DND-41 (cell line): Measurements from ENCODE around the gene SC5D.

Experiments
- ATAC-seq: fragments of 200-7000 bp; cut with Tn5 transposase; 3 replicates; pipeline ENCODE4 v1.9.1; 2021; ENCODE audit warnings: low read depth; ENCODE audit not compliant: insufficient read depth
- DNase-seq: peaks from one replicate; pipeline ENCODE4 v3.0.0-alpha.2; 2020
- H2AFZ ChIP-seq: 2 replicates; pipeline ENCODE4 v1.6.0; 2012; ENCODE audit warnings: low read depth, low read length
- H3K27ac ChIP-seq: 2 replicates; pipeline ENCODE4 v1.5.1; 2012; ENCODE audit warnings: low read length, inconsistent platforms
- H3K27me3 ChIP-seq: fragments of 200-600 bp; sonication (generic); 2 replicates; pipeline ENCODE4 v1.6.0; 2012; ENCODE audit warnings: low read length, mild to moderate bottlenecking, inconsistent platforms; ENCODE audit not compliant: insufficient read depth, poor library complexity
- H3K36me3 ChIP-seq: 2 replicates; pipeline ENCODE4 v1.5.1; 2012; ENCODE audit warnings: low read length, inconsistent platforms; ENCODE audit not compliant: insufficient read depth
- H3K4me1 ChIP-seq: 2 replicates; pipeline ENCODE4 v1.5.1; 2012; ENCODE audit warnings: mild to moderate bottlenecking, low read length; ENCODE audit not compliant: insufficient read depth
- H3K4me2 ChIP-seq: 2 replicates; pipeline ENCODE4 v1.6.0; 2012; ENCODE audit warnings: mild to moderate bottlenecking, moderate library complexity, low read length, inconsistent platforms; ENCODE audit not compliant: insufficient read depth
- H3K4me3 ChIP-seq, 2 experiments: fragments of 200-600 bp in 1 of 2; shearing (Covaris generic) in 1 of 2; 2 replicates each; pipeline ENCODE4 v1.5.1; 2012 to 2016; ENCODE audit warnings: inconsistent platforms in 2 of 2, low read length in 2 of 2, mild to moderate bottlenecking in 2 of 2, low read depth in 1 of 2, moderate library complexity in 1 of 2
- H3K79me2 ChIP-seq: 2 replicates; pipeline ENCODE4 v1.6.0; 2012; ENCODE audit warnings: low read length, inconsistent platforms; ENCODE audit not compliant: insufficient read depth
- H3K9ac ChIP-seq: 2 replicates; pipeline ENCODE4 v1.6.0; 2012; ENCODE audit warnings: low read depth, mild to moderate bottlenecking, inconsistent platforms, low read length, moderate library complexity
- H3K9me3 ChIP-seq: 2 replicates; pipeline ENCODE4 v1.5.1; 2012; ENCODE audit warnings: low read length, moderate library complexity, mild to moderate bottlenecking, inconsistent platforms; ENCODE audit not compliant: insufficient read depth, severe bottlenecking
- H4K20me1 ChIP-seq: 2 replicates; pipeline ENCODE4 v1.6.0; 2012; ENCODE audit warnings: low read length; ENCODE audit not compliant: insufficient read depth
- CTCF ChIP-seq: IDR thresholded peaks from 2 replicates; pipeline ENCODE4 v1.5.1; 2012; ENCODE audit warnings: borderline replicate concordance, low read length, moderate library complexity, mild to moderate bottlenecking; ENCODE audit not compliant: poor library complexity, severe bottlenecking; ENCODE audit errors: extremely low read depth
- EZH2 ChIP-seq: IDR thresholded peaks from 3 replicates; pipeline ENCODE4 v1.6.1; 2012; ENCODE audit warnings: borderline replicate concordance, low read depth, mild to moderate bottlenecking, moderate library complexity, low read length, inconsistent platforms; ENCODE audit not compliant: severe bottlenecking

SC5D gene

GRCh38 chr11:121318848-121319834 lies 26.6 kb downstream of the SC5D start:
- Histone ChIP-seq H3K9me3 (no peaks in the 10 kb centered on the region), H3K36me3 (no peaks in the 10 kb centered on the region), H2AFZ (peak overlapping the region; percentile 53; the same call in 1 of the 2 replicates), H3K27me3 (no peaks in the 10 kb centered on the region), H4K20me1 (no peaks in the 10 kb centered on the region), H3K27ac (peak overlapping the region; percentile 38), H3K4me2 (no peak overlapping the region; the same call in 1 of the 2 replicates), H3K4me1 (peaks cover 17% of the 10 kb centered on the region), H3K79me2 (no peaks in the 10 kb centered on the region), H3K4me3 (no peak overlapping the region), H3K9ac (no peak overlapping the region)
- TF ChIP-seq CTCF (peak; percentile 92), EZH2 (no peak)
- DNase-seq (peak; percentile 61), ATAC-seq (peak; percentile 88)

- TF ChIP-seq EZH2 = no peak
- peak; percentile 66 for TF ChIP-seq CTCF
- Histone ChIP-seq H3K36me3 (no peaks in the 10 kb centered on the region), H3K27me3 (no peaks in the 10 kb centered on the region), H3K9ac (no peak overlapping the region), H3K4me3 (no peak overlapping the region), H2AFZ (no peak overlapping the region), H3K9me3 (no peaks in the 10 kb centered on the region), H3K79me2 (no peaks in the 10 kb centered on the region), H4K20me1 (no peaks in the 10 kb centered on the region), H3K4me2 (no peak overlapping the region), H3K4me1 (peaks cover 17% of the 10 kb centered on the region), H3K27ac (no peak overlapping the region)
- DNase-seq (peak; percentile 25), ATAC-seq (peak; percentile 48; the same call in 1 of the 3 replicates)
These were observed 29.2 kb downstream of the SC5D start for GRCh38 chr11:121321614-121322243.

DNA sequence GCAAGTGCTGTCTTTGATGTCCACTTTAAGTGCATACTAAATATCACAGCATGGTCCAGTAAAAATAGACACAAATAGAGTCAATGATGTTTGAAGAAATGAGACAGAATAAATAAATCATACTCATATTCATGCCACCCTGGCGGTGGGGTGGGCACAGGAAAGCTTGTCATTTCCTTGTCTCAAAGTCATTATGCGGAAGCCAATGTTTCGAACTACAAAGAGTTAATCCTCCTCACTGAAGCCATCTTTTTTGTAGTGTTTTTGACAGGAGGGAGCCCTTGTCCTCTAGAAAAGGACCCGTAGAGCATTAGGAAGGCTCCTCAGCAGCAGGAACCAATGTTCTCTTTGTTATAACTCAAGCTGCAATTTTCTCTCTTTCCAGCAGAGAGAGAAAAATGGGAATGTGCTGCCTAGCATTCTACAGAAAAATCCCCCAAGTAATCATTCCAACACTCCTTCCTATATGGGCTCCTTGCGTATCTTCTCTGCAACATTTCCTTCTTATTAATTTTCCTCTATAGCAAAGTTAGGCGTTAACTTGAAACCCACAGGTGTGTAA lies 30.6 kb downstream of the SC5D start:
- H3K27ac ChIP-seq = no peak overlapping the region
- H3K4me1 ChIP-seq = peaks cover 27% of the 10 kb centered on the region
- H3K9me3 ChIP-seq = no peaks in the 10 kb centered on the region
- no peak overlapping the region for H3K4me3 ChIP-seq
- ATAC-seq = no peak
- no peaks in the 10 kb centered on the region for H3K27me3 ChIP-seq
- H3K79me2 ChIP-seq = no peaks in the 10 kb centered on the region
- H4K20me1 ChIP-seq = no peaks in the 10 kb centered on the region
- H3K36me3 ChIP-seq = no peaks in the 10 kb centered on the region
- no peak overlapping the region for H3K4me2 ChIP-seq
- TF ChIP-seq EZH2 (no peak), CTCF (no peak)
- no peak for DNase-seq
- no peak overlapping the region for H2AFZ ChIP-seq
- H3K9ac ChIP-seq = no peak overlapping the region
